C4-2B (cell line): Measurements from ENCODE around the gene TNFRSF8.

Experiments used
- CTCF ChIP-seq: fragments of 450-650 bp; conservative IDR thresholded peaks from 2 replicates; pipeline ENCODE4 v1.5.1; 2017; ENCODE audit warnings: mild to moderate bottlenecking
- ZFX ChIP-seq: fragments of 450-650 bp; IDR thresholded peaks from 2 replicates; pipeline ENCODE4 v1.6.1; 2017

GRCh38 chr1:12059722-12060464 is 3.2 kb upstream of the TNFRSF8 start:
- TF ChIP-seq CTCF (no peak), ZFX (no peak)
